GM18868 (cell line): ENCODE measurements around the gene TNNI3.

Source experiments
- ATAC-seq: cut with Tn5 transposase; IDR thresholded peaks from one replicate; pipeline ENCODE4 v1.9.1; 2021; ENCODE audit warnings: mild to moderate bottlenecking, moderate library complexity; ENCODE audit not compliant: unreplicated experiment

Gene TNNI3

GRCh38 chr19:55147545-55148251 is 9.8 kb downstream of the TNNI3 start:
- no peak for ATAC-seq

- ATAC-seq = no peak
Measured at GRCh38 chr19:55146705-55147273, 10.7 kb downstream of the TNNI3 start.

GRCh38 chr19:55146078-55146704 is 11.3 kb downstream of the TNNI3 start:
- ATAC-seq = no peak

- ATAC-seq = no peak
Measured at GRCh38 chr19:55145232-55145631, 12.3 kb downstream of the TNNI3 start.

GRCh38 chr19:55141696-55142095 is 15.8 kb downstream of the TNNI3 start:
- ATAC-seq = no peak

- ATAC-seq = no peak
Measured at GRCh38 chr19:55137915-55138314, 19.6 kb downstream of the TNNI3 start.

- ATAC-seq = no peak
Measured at GRCh38 chr19:55136399-55137102, 21.0 kb downstream of the TNNI3 start.

GRCh38 chr19:55134736-55135135 is 22.8 kb downstream of the TNNI3 start:
- ATAC-seq = no peak

GRCh38 chr19:55133639-55134444 is 23.7 kb downstream of the TNNI3 start:
- no peak for ATAC-seq

- ATAC-seq = no peak
Measured at GRCh38 chr19:55132453-55133129, 24.9 kb downstream of the TNNI3 start.

GRCh38 chr19:55131421-55131820 is 26.1 kb downstream of the TNNI3 start:
- ATAC-seq = no peak

- ATAC-seq = no peak
Measured at GRCh38 chr19:55119053-55119452, 38.5 kb downstream of the TNNI3 start.

- no peak for ATAC-seq
Measured at GRCh38 chr19:55118401-55118991, 39.0 kb downstream of the TNNI3 start.

GRCh38 chr19:55117663-55118391 is 39.7 kb downstream of the TNNI3 start:
- peak; percentile 87 for ATAC-seq

- no peak for ATAC-seq
Measured at GRCh38 chr19:55116859-55117662, 40.5 kb downstream of the TNNI3 start, which contains the start of gene PPP1R12C. PPP1R12C (minus strand) TSS chr19:55117637; CDS start chr19:55117543, 94 bp downstream.

- no peak for ATAC-seq
Measured at GRCh38 chr19:55116232-55116858, 41.2 kb downstream of the TNNI3 start.

- no peak for ATAC-seq
Measured at GRCh38 chr19:55115446-55116065, 42.0 kb downstream of the TNNI3 start.
